GM12865 (cell line): ENCODE data around the gene HGFAC.

ENCODE experiments used
- DNase-seq: peaks from one replicate; pipeline ENCODE4 v3.0.0; 2010; ENCODE audit warnings: low read depth
- H3K4me3 ChIP-seq: 2 replicates; pipeline ENCODE4 v1.5.1; 2011; ENCODE audit warnings: mild to moderate bottlenecking, low read depth, low read length, control low read depth
- CTCF ChIP-seq: IDR thresholded peaks from 2 replicates; pipeline ENCODE4 v1.5.1; 2011; ENCODE audit warnings: low read length, control low read depth, low read depth, inconsistent platforms; ENCODE audit not compliant: insufficient read depth; ENCODE audit errors: missing control alignments

Gene HGFAC

GRCh38 chr4:3476341-3476747 is 34.6 kb downstream of the HGFAC start:
- no peak for TF ChIP-seq CTCF
- no peak for DNase-seq
- no peak overlapping the region for H3K4me3 ChIP-seq

- no peak for TF ChIP-seq CTCF
- no peak for DNase-seq
- no peak overlapping the region for H3K4me3 ChIP-seq
Observed at GRCh38 chr4:3476936-3477749, 35.4 kb downstream of the HGFAC start.

DNA sequence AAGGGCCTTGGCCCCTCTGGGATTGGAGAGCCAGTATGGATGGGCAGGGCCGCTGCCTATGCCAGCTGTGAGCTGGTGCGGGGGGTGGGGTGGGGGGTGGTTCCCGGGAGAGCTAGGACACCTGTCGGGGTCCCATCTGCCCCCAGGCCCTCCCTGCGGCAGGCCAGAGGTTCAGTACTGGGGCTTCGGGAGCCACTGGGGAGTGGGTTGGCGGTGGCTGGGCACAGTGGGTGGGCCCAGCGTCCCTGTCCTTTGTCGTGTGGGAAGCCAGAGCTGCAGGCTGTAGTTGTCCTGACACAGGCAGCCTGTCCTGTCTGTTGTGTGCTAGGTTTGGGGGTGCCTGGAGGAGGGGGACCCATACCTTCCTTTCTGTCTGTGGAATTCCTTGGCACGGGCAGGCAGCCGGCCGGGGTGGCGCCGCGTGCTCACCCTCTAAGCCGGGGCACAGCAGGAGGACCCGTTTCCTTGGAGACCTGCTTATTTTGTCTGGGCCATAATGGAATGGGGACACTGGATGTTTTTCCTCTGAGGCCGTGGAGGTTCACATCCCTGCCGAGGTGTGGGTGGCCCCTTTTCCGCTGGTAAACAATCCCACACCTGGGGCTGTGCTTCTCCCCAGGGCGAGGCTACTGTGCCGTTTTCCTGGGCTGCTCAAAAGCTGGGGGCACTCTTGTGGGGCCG is 36.1 kb downstream of the HGFAC start:
- DNase-seq: no peak
- H3K4me3 ChIP-seq: no peak overlapping the region
- no peak for TF ChIP-seq CTCF

DNA sequence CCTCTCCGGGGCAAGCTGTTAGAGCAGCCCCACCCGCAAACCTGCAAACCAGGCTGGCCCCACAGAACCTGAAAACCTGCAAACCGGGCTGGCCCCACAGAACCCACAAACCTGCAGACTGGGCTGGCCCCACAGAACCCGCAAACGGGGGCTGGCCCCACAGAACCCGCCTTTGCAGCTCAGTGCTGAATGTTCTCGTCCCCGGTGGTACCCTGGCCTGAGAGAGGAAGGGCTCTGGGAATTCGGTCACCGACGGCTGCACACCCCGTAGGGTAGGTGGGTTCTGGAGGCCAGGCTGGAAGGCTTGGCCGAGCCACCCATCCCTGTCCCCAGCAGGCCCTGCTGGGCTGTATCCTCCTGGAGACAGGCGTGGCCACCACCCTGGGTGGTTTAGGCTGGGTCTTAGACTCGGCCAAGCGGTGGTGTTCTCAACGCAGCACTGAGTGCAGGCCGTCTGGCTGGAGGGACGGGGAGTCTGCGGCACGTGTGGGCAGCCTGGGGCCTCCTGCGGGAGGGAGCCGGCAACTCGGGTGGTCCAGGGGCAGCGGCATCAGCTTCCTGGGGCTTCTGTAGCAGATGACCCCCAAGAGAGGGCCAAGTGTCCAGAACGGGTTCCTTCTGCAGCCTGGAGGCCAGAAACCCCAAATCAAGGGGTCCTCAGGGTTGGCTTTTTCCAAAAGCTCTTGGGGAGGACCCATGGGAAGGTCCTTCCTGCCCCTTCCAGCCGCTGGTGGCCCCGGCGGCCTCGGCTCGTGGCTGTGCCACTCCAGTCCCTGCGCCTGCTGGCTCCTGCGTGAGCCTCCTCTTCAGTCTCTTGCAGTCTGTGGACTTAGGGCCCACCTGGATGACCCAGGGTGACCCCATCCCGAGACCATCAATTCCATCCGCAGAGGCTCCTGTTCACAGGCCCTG is 36.9 kb downstream of the HGFAC start:
- no peak overlapping the region for H3K4me3 ChIP-seq
- DNase-seq: no peak
- TF ChIP-seq CTCF: no peak

DNA sequence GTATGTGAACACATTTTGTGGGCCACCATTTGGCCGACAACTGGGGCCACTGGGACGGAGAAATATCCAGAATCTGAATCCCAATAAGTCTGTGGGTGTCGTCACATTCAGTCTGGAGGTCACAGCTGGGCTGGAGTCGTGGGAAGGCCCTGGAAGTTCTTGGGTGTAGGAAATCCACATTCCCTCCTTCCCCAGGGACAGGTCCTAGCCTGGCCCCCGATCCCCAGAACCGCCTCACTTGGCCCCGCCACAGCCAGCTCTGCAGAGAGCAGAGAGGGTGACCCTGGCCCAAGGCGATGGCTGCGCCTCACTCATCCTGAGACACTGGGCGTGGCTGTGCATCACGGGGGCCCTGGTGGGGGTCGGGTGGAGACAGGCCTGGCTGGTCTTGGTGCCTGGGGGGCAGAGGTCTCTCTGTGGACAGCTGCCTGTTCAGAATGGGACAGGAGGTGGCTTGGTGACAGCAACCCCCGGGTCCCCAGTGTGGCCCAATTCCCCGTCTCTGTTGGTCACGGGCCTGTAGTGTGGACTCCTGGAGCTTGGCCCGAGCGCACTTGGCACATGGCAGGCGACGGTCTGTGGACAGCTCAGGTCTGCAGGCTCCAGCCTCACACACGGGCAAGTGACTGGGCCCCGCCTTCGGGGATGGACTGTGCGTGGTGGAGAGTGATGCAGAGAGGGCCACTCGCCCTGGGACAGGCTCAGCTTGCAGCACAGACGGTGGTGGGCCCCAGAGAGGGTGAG is 37.8 kb downstream of the HGFAC start:
- TF ChIP-seq CTCF: no peak
- no peak for DNase-seq
- H3K4me3 ChIP-seq: no peak overlapping the region

DNA sequence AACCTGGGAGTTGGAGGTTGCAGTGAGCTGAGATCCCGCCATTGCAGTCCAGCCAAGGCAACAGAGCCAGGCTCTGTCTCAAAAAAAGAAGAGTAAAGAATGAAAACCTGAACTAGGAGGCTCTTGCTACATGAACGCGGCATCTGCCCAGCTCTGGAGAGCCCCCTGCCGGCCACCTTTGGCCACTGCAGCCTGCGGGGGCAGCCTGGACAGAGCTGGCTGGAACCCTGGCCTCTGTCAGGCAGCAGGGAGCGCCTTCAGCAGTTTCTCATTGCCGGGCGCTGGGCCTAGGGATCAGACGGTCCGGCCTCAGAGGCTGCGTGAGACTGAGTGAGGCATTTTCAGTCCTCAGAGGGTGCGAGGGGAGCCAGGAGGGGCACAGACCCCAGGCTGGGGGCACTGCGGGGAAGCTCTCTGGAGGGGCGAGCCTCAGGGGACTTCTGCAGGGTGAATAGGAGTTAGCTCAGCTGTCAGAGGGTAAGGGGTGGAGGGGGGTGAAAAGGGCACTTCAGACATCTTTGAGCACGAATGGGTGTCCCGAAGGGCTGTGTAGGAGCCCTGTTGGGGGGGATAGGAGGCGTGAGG is 38.9 kb downstream of the HGFAC start:
- peak; percentile 65 for DNase-seq
- no peak overlapping the region for H3K4me3 ChIP-seq
- TF ChIP-seq CTCF: peak; percentile 98
